Mammary epithelial cell (primary cell): Measurements from ENCODE around the gene TTLL11.

Experiments used
- CTCF ChIP-seq, 2 donors: IDR thresholded peaks in 1 of 2; conservative IDR thresholded peaks in 1 of 2; 2 replicates each; pipeline ENCODE4 v1.5.1; 2011 to 2012; ENCODE audit warnings: inconsistent platforms in 2 of 2, low read length in 2 of 2, mild to moderate bottlenecking in 2 of 2, control low read depth in 1 of 2, low read depth in 1 of 2; ENCODE audit not compliant: insufficient read depth in 1 of 2; ENCODE audit errors: extremely low read depth in 1 of 2
- EZH2 ChIP-seq: IDR thresholded peaks from 2 replicates; pipeline ENCODE4 v1.6.1; 2012; ENCODE audit warnings: low read length, inconsistent platforms, borderline replicate concordance

GRCh38 chr9:121956808-121957207, 136.3 kb downstream of the TTLL11 start:
- TF ChIP-seq CTCF (conservative IDR thresholded peaks at IDR 0.05 in 1 of 2, IDR thresholded peaks at IDR 0.05 in 1 of 2; ENCODE audit: extremely low read depth in 1 of 2, insufficient read depth in 1 of 2, low read depth in 1 of 2, low read length in 2 of 2) (no peak), EZH2 (no peak)
